MCF 10A (cell line): ENCODE results near the gene FANCC. TPM values are rescaled to one million over a fixed set of nuclear protein-coding genes. Genes with fewer than 3 reads are reported as not detected.
"Not testable (repeated sequence)": the region's sequence is repeated elsewhere in the genome, so short reads cannot be mapped to it uniquely, and the experiment has no call there.

Source experiments
- BruUV-seq: library from RNA; stranded (reverse); fragments of 400-500 nt; replicated peaks from 2 replicates; lab custom pipeline; 2021; lab: Mats Ljungman, UMichigan
- CTCF ChIA-PET: fragments of 300-600 bp; sonication (Branson Sonifier 250); formaldehyde crosslinking; extraction: SDS; loops from one replicate; lab custom pipeline; 2021; ENCODE audit warnings: antibody characterized with exemption, inconsistent platforms; lab: Yijun Ruan, JAX
- POLR2A ChIA-PET: fragments of 300-600, 350-650 bp; sonication (Branson Sonifier 250); formaldehyde crosslinking; extraction: SDS; loops from one replicate; lab custom pipeline; 2020; ENCODE audit warnings: antibody characterized with exemption, inconsistent platforms; lab: Yijun Ruan, JAX
- DNase-seq: peaks from one replicate; pipeline ENCODE4 v3.0.0-alpha.2; 2018; ENCODE audit not compliant: unreplicated experiment
- H3K27ac Mint-ChIP-seq: one replicate; pipeline ENCODE4 v1.8.0; 2022; ENCODE audit warnings: mild to moderate bottlenecking, low read depth, mixed read lengths; ENCODE audit not compliant: unreplicated experiment
- H3K27me3 Mint-ChIP-seq: one replicate; pipeline ENCODE4 v1.8.0; 2022; ENCODE audit warnings: mixed read lengths; ENCODE audit not compliant: insufficient read depth, unreplicated experiment
- H3K36me3 Mint-ChIP-seq: one replicate; pipeline ENCODE4 v1.8.0; 2022; ENCODE audit warnings: mild to moderate bottlenecking, moderate library complexity, mixed read lengths; ENCODE audit not compliant: insufficient read depth, unreplicated experiment
- H3K4me1 Mint-ChIP-seq: one replicate; pipeline ENCODE4 v1.8.0; 2022; ENCODE audit warnings: mixed read lengths; ENCODE audit not compliant: insufficient read depth, unreplicated experiment
- H3K4me3 Mint-ChIP-seq: one replicate; pipeline ENCODE4 v1.8.0; 2022; ENCODE audit warnings: mild to moderate bottlenecking, moderate library complexity, mixed read lengths; ENCODE audit not compliant: unreplicated experiment
- H3K9me3 Mint-ChIP-seq: one replicate; pipeline ENCODE4 v1.8.0; 2022; ENCODE audit warnings: mixed read lengths; ENCODE audit not compliant: unreplicated experiment
- intact Hi-C: fragments of 100-400 bp; cut with micrococcal nuclease; formaldehyde crosslinking; loops from 2 replicates; pipeline ENCODE4 v1.14.1; 2022
- total RNA-seq: library from RNA; stranded (reverse); gene quantifications from 2 replicates; pipeline ENCODE4 v1.2.3, GENCODE V29; 2022
- TF ChIP-seq, protein P1 (sequence below): fragments of 200-600 bp; IDR thresholded peaks from one replicate; pipeline ENCODE4 v1.8.0; 2022; ENCODE audit warnings: antibody characterized with exemption, mild to moderate bottlenecking; ENCODE audit not compliant: unreplicated experiment

The FANCC gene
- total RNA-seq, 1 experiment from 2014 or later, result 12.1 TPM

DNA sequence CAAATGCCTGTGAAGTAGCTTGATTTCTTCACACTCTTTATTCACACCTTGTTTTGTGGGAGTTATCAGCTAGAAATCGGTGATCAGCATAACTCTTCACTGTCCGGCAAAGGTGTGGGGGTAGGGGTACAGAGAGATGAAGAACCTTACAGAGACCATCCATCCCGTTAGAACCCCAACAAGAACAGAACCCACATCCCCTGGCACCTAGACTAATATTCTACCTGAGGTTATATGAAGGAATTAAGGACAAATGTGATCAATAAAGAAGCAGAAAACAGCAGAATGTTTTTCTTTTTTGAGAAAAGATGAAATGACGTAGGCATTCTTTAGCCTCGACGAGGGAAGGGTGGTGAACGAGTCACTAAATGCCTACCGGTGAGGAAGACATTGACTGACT, 44.7 kb downstream of the FANCC start:
- H3K4me1 Mint-ChIP-seq, result no peaks in the 10 kb centered on the region
- H3K4me3 Mint-ChIP-seq, result no peak overlapping the region
- intact Hi-C loops, result no loop called here
- H3K9me3 Mint-ChIP-seq, result no peaks in the 10 kb centered on the region
- H3K36me3 Mint-ChIP-seq, result peaks cover 6% of the 10 kb centered on the region
- H3K27me3 Mint-ChIP-seq, result no peaks in the 10 kb centered on the region
- ChIA-PET CTCF (interaction anchor here (0.9 to 1.1 kb wide), 2 partner anchors 8 to 141 kb away, joined by 3 to 4 read pairs; no protein-coding TSS in a partner anchor), POLR2A (interaction anchor here (0.7 to 0.8 kb wide), 2 partner anchors 8 to 371 kb away, joined by 3 to 4 read pairs; no protein-coding TSS in a partner anchor)
- H3K27ac Mint-ChIP-seq, result no peak overlapping the region
- no peak for DNase-seq
- no TSS peak for BruUV-seq
- TF ChIP-seq, protein P1, sequence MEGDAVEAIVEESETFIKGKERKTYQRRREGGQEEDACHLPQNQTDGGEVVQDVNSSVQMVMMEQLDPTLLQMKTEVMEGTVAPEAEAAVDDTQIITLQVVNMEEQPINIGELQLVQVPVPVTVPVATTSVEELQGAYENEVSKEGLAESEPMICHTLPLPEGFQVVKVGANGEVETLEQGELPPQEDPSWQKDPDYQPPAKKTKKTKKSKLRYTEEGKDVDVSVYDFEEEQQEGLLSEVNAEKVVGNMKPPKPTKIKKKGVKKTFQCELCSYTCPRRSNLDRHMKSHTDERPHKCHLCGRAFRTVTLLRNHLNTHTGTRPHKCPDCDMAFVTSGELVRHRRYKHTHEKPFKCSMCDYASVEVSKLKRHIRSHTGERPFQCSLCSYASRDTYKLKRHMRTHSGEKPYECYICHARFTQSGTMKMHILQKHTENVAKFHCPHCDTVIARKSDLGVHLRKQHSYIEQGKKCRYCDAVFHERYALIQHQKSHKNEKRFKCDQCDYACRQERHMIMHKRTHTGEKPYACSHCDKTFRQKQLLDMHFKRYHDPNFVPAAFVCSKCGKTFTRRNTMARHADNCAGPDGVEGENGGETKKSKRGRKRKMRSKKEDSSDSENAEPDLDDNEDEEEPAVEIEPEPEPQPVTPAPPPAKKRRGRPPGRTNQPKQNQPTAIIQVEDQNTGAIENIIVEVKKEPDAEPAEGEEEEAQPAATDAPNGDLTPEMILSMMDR, result no peak

DNA sequence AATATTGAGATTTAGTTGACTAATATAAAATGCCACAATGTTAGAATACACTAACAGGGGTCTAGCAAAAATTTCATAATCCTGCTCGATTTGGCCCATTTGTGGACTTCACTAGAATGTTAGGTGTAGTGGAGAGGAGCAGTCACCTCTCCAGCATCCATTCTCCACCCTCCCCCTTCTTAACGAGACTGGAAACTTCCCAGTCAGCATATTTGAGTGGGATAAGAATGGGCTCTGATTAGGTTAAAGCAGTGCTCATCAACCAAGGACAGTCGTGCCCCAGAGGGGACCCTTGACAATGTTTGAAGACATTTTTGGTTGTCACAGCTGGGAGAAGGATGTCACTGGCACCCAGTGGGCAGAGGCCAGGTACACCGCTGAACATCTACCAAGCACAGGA, 46.7 kb downstream of the FANCC start:
- no peak overlapping the region for H3K27ac Mint-ChIP-seq
- DNase-seq, result no peak
- intact Hi-C loops, result no loop called here
- H3K4me1 Mint-ChIP-seq, result no peaks in the 10 kb centered on the region
- no peaks in the 10 kb centered on the region for H3K27me3 Mint-ChIP-seq
- peaks cover 6% of the 10 kb centered on the region for H3K36me3 Mint-ChIP-seq
- no peaks in the 10 kb centered on the region for H3K9me3 Mint-ChIP-seq
- no TSS peak for BruUV-seq
- no peak overlapping the region for H3K4me3 Mint-ChIP-seq
- CTCF ChIA-PET, result no interaction called here
- POLR2A ChIA-PET, result interaction anchor here (0.6 kb wide), 1 partner anchor 1118 kb away, joined by 4 read pairs; no protein-coding TSS in a partner anchor
- TF ChIP-seq, protein P1, result no peak

DNA sequence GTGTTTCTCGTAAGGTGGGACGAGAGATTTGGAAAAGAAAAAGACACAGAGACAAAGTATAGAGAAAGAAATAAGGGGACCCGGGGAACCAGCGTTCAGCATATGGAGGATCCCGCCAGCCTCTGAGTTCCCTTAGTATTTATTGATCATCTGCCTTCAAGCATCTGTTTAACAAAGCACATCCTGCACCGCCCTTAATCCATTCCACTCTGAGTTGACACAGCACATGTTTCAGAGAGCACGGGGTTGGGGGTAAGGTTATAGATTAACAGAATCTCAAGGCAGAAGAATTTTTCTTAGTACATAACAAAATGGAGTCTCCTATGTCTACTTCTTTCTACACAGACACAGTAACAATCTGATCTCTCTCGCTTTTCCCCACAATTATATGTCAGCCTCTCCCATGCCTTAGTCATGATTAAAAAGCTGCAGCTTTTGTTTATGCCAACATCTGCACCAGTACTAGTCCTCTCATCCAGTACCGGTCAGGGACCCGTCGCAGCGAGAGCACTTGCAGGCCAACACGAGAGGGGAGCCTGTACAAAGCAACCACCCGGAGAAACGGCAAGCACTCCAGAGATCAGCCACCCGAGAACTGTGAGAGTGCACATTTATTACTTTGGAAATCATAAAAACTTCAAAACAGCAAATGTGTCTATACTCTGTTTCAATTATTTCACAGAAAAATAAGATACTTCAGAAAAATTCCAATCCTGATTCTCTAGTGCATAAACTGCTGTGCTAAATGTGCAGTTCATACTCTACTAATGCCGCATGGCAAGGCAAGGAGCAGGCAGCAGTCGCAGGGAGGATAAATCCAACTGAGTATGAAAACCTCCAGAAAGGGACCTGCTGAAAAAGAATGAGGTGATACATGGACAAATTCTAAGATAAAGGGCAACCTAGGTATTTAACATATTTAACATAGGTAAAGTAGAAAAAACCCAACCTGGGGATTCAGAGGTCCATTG, 47.4 kb downstream of the FANCC start:
- BruUV-seq, DNase-seq, H3K27ac Mint-ChIP-seq, H3K9me3 Mint-ChIP-seq, H3K36me3 Mint-ChIP-seq, POLR2A ChIA-PET, H3K27me3 Mint-ChIP-seq, H3K4me3 Mint-ChIP-seq, H3K4me1 Mint-ChIP-seq: not testable (repeated sequence)
- CTCF ChIA-PET, result interaction anchor here (0.7 to 0.9 kb wide), 2 partner anchors 90 to 140 kb away, joined by 3 to 4 read pairs; no protein-coding TSS in a partner anchor
- intact Hi-C loops, result loop anchor here (5.0 kb wide), 3 partner anchors 237 to 1047 kb away; no protein-coding TSS in a partner anchor

DNA sequence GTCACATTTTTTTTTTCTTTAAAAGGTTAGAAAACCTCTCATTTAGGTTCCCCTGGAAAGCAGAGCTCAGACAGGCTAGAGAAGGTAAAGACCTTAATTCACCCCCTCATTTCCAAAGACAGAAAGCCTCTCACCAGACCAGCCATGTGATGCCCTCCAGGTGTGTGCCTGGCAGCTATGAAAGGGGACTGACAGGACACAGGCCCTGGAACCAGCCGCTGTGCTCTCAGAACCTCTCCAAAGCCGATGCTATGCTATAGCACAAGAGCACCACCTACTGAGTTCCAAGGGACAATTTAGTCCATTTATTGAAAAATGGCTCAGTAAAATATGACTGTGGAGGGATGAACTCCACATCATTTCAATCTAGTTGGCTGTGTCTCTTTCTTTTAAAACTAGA, 48.8 kb downstream of the FANCC start:
- intact Hi-C loops, result loop anchor here (5.0 kb wide), 3 partner anchors 239 to 1049 kb away; no protein-coding TSS in a partner anchor
- BruUV-seq, result no TSS peak
- TF ChIP-seq, protein P1, result no peak
- Mint-ChIP-seq H3K4me3 (no peak overlapping the region), H3K27me3 (no peaks in the 10 kb centered on the region), H3K27ac (no peak overlapping the region), H3K36me3 (no peaks in the 10 kb centered on the region), H3K9me3 (no peaks in the 10 kb centered on the region), H3K4me1 (no peaks in the 10 kb centered on the region)
- ChIA-PET CTCF (interaction anchor here (0.6 to 1.3 kb wide), 10 partner anchors 19 to 593 kb away, joined by 3 to 6 read pairs (median 4); no protein-coding TSS in a partner anchor), POLR2A (interaction anchor here (0.8 kb wide), 1 partner anchor 859 kb away, joined by 3 read pairs; no protein-coding TSS in a partner anchor)
- DNase-seq, result peak; percentile 29
